Trophoblast cell (in vitro differentiated cells and primary cell): ENCODE data around the gene SLC7A5.
"Not testable (repeated sequence)": the region's sequence is repeated elsewhere in the genome, so short reads cannot be mapped to it uniquely, and the experiment has no call there.

Experiments used
- DNase-seq, 2 donors: peaks; one replicate each; pipeline ENCODE4 v3.0.0-alpha.2; 2016
- H2AFZ ChIP-seq: 2 replicates; pipeline ENCODE4 v1.6.1; 2013; ENCODE audit warnings: low read length, moderate library complexity, mild to moderate bottlenecking; ENCODE audit not compliant: insufficient read depth, poor library complexity
- H2AK5ac ChIP-seq: 2 replicates; pipeline ENCODE4 v1.6.1; 2013; ENCODE audit warnings: mild to moderate bottlenecking, low read length
- H2BK120ac ChIP-seq: 2 replicates; pipeline ENCODE4 v1.6.1; 2013; ENCODE audit warnings: low read length, mild to moderate bottlenecking, moderate library complexity; ENCODE audit not compliant: insufficient read depth, poor library complexity
- H2BK12ac ChIP-seq: 2 replicates; pipeline ENCODE4 v1.6.1; 2013; ENCODE audit warnings: mild to moderate bottlenecking, low read length, moderate library complexity
- H2BK5ac ChIP-seq: 2 replicates; pipeline ENCODE4 v1.6.1; 2013; ENCODE audit warnings: low read length, low read depth, moderate library complexity, mild to moderate bottlenecking; ENCODE audit not compliant: poor library complexity
- H3K14ac ChIP-seq: 2 replicates; pipeline ENCODE4 v1.6.1; 2013; ENCODE audit warnings: mild to moderate bottlenecking, low read length
- H3K18ac ChIP-seq: 2 replicates; pipeline ENCODE4 v1.6.1; 2013; ENCODE audit warnings: mild to moderate bottlenecking, low read length
- H3K23ac ChIP-seq: 2 replicates; pipeline ENCODE4 v1.6.1; 2013; ENCODE audit warnings: low read length
- H3K27ac ChIP-seq: 2 replicates; pipeline ENCODE4 v1.5.1; 2013; ENCODE audit warnings: low read depth, mild to moderate bottlenecking, inconsistent platforms, low read length, moderate library complexity
- H3K27me3 ChIP-seq: 2 replicates; pipeline ENCODE4 v1.6.1; 2013; ENCODE audit warnings: inconsistent platforms, mild to moderate bottlenecking, low read length, moderate library complexity; ENCODE audit not compliant: insufficient read depth
- H3K36me3 ChIP-seq, 2 experiments: 1 replicate in 1 of 2; 2 replicates in 1 of 2; pipeline ENCODE4 v1.6.1; 2013; ENCODE audit warnings: low read length in 2 of 2, mild to moderate bottlenecking in 2 of 2, moderate library complexity in 1 of 2; ENCODE audit not compliant: insufficient read depth in 2 of 2, control insufficient read depth in 1 of 2
- H3K4ac ChIP-seq: 2 replicates; pipeline ENCODE4 v1.6.1; 2013; ENCODE audit warnings: low read depth, mild to moderate bottlenecking, low read length, moderate library complexity
- H3K4me1 ChIP-seq, 2 experiments: 1 replicate in 1 of 2; 2 replicates in 1 of 2; pipeline ENCODE4 v1.6.1; 2013; ENCODE audit warnings: low read length in 2 of 2, mild to moderate bottlenecking in 2 of 2, moderate library complexity in 1 of 2; ENCODE audit not compliant: insufficient read depth in 2 of 2, control insufficient read depth in 1 of 2
- H3K4me2 ChIP-seq: 2 replicates; pipeline ENCODE4 v1.6.1; 2013; ENCODE audit warnings: inconsistent platforms, mild to moderate bottlenecking, low read length, moderate library complexity
- H3K4me3 ChIP-seq: 2 replicates; pipeline ENCODE4 v1.5.1; 2013; ENCODE audit warnings: mild to moderate bottlenecking, low read depth, low read length, inconsistent platforms
- H3K79me1 ChIP-seq: one replicate; pipeline ENCODE4 v1.6.1; 2013; ENCODE audit warnings: low read length
- H3K79me2 ChIP-seq: 2 replicates; pipeline ENCODE4 v1.6.1; 2013; ENCODE audit warnings: low read length, mild to moderate bottlenecking; ENCODE audit not compliant: control insufficient read depth, insufficient read depth, poor library complexity
- H3K9ac ChIP-seq: 2 replicates; pipeline ENCODE4 v1.6.1; 2013; ENCODE audit warnings: mild to moderate bottlenecking, low read length
- H3K9me3 ChIP-seq: 2 replicates; pipeline ENCODE4 v1.6.1; 2013; ENCODE audit warnings: low read depth, mild to moderate bottlenecking, control low read depth, inconsistent platforms, low read length; ENCODE audit not compliant: insufficient read depth
- H4K12ac ChIP-seq: 2 replicates; pipeline ENCODE4 v1.6.1; 2013; ENCODE audit warnings: low read depth, mild to moderate bottlenecking, low read length, moderate library complexity
- H4K8ac ChIP-seq: 2 replicates; pipeline ENCODE4 v1.6.1; 2013; ENCODE audit warnings: low read depth, mild to moderate bottlenecking, low read length, moderate library complexity
- H4K91ac ChIP-seq: one replicate; pipeline ENCODE4 v1.6.1; 2013; ENCODE audit warnings: low read depth, mild to moderate bottlenecking, low read length, moderate library complexity
- WGBS: extraction: QIAGEN DNeasy Blood & Tissue Kit; methylation state at CpG from one replicate; pipeline ENCODE4 v1.1.7; 2013; ENCODE audit warnings: missing lambda C conversion rate; ENCODE audit not compliant: insufficient read length, insufficient coverage; ENCODE audit errors: extremely low coverage; 5-methylcytosine and 5-hydroxymethylcytosine counted together

The SLC7A5 gene

GRCh38 chr16:87914021-87914725, 44.9 kb upstream of the SLC7A5 start:
- no CpG with 5 or more reads among the region's 27 CpGs for WGBS
- not testable (repeated sequence) for H2AFZ ChIP-seq, H3K36me3 ChIP-seq, H3K18ac ChIP-seq, DNase-seq, H3K4ac ChIP-seq, H3K27ac ChIP-seq, H3K79me1 ChIP-seq, H3K27me3 ChIP-seq, H4K12ac ChIP-seq, H3K4me1 ChIP-seq, H2AK5ac ChIP-seq, H3K9ac ChIP-seq, H4K91ac ChIP-seq, H2BK12ac ChIP-seq, H2BK120ac ChIP-seq, H3K23ac ChIP-seq, H3K79me2 ChIP-seq, H3K4me3 ChIP-seq, H3K9me3 ChIP-seq, H3K4me2 ChIP-seq, H4K8ac ChIP-seq, H2BK5ac ChIP-seq, H3K14ac ChIP-seq

- DNase-seq = not testable (repeated sequence)
Observed at GRCh38 chr16:87912691-87913090, 43.4 kb upstream of the SLC7A5 start.

GRCh38 chr16:87911106-87911763, 41.9 kb upstream of the SLC7A5 start:
- no CpG with 5 or more reads among the region's 23 CpGs for WGBS
- H2BK120ac ChIP-seq, H2AFZ ChIP-seq, H3K9me3 ChIP-seq, H3K79me1 ChIP-seq, H3K14ac ChIP-seq, H3K27ac ChIP-seq, H4K91ac ChIP-seq, H3K18ac ChIP-seq, H3K79me2 ChIP-seq, H3K4ac ChIP-seq, H3K23ac ChIP-seq, H2BK5ac ChIP-seq, H3K4me3 ChIP-seq, H4K8ac ChIP-seq, H2BK12ac ChIP-seq, H4K12ac ChIP-seq, H3K4me1 ChIP-seq, H3K36me3 ChIP-seq, H3K9ac ChIP-seq, H2AK5ac ChIP-seq, H3K4me2 ChIP-seq, H3K27me3 ChIP-seq: not testable (repeated sequence)
- peak; percentile 39 to 42 for DNase-seq

More at GRCh38 chr16:87912691-87913090, 43.4 kb upstream of the SLC7A5 start:
- not testable (repeated sequence) for H3K4me2 ChIP-seq, H2AFZ ChIP-seq, H3K4ac ChIP-seq, H3K79me2 ChIP-seq, H3K4me1 ChIP-seq, H2AK5ac ChIP-seq, H3K14ac ChIP-seq, H3K18ac ChIP-seq, H4K8ac ChIP-seq, H3K27me3 ChIP-seq, H3K79me1 ChIP-seq, H2BK120ac ChIP-seq, H3K36me3 ChIP-seq, H4K12ac ChIP-seq, H2BK5ac ChIP-seq, H3K9ac ChIP-seq, H3K23ac ChIP-seq, H3K9me3 ChIP-seq, H3K4me3 ChIP-seq, H4K91ac ChIP-seq, H2BK12ac ChIP-seq, H3K27ac ChIP-seq
- no CpG with 5 or more reads among the region's 18 CpGs for WGBS

- not testable (repeated sequence) for H3K36me3 ChIP-seq, H3K4me1 ChIP-seq, H3K4me3 ChIP-seq, H3K27me3 ChIP-seq, H3K4ac ChIP-seq, H3K9ac ChIP-seq, H3K18ac ChIP-seq, H2BK120ac ChIP-seq, H4K8ac ChIP-seq, H2BK5ac ChIP-seq, H4K91ac ChIP-seq, H3K23ac ChIP-seq, H2AK5ac ChIP-seq, H3K9me3 ChIP-seq, H2BK12ac ChIP-seq, H3K79me1 ChIP-seq, H3K27ac ChIP-seq, H3K4me2 ChIP-seq, H3K79me2 ChIP-seq, H3K14ac ChIP-seq, H4K12ac ChIP-seq, H2AFZ ChIP-seq
- DNase-seq = peak; percentile 65 to 84
- no CpG with 5 or more reads among the region's 36 CpGs for WGBS
Observed at GRCh38 chr16:87909203-87909935, 40.1 kb upstream of the SLC7A5 start.
